Sigmoid colon (tissue), 4 donors: ENCODE results near the gene PPM1E.

ENCODE experiments used
- POLR2AphosphoS5 ChIP-seq, 4 donors: sonication (generic); formaldehyde crosslinking; IDR thresholded peaks; one replicate each; pipeline ENCODE4 v1.6.1; 2017; ENCODE audit warnings: antibody characterized with exemption in 4 of 4
- TF ChIP-seq, protein P1 (sequence below), 4 experiments: fragments of 450-650 bp in 3 of 4; fragments of 200-600 bp in 1 of 4; IDR thresholded peaks; one replicate each; pipeline ENCODE4 v1.5.1; 2016 to 2019; ENCODE audit warnings: antibody characterized with exemption in 4 of 4, mild to moderate bottlenecking in 3 of 4, moderate library complexity in 2 of 4

DNA sequence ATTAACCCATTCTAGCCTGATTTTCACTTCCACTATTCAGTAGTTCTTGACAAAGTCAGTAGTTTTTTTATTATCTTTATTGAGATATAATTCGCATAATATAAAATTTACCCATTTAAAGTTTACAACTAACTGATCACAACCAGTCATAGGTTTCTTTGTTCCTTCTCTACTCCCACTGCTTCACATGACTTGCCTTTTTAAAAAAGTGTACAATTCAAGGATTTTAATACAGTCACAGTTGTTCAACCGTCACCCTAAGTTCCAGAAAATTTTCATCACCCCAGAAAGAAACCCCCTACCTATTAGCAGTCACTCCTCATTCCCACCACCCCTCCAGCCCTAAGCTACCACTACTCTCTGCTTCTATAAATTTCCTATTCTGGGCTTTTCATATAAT lies 188.5 kb downstream of the PPM1E start:
- TF ChIP-seq, protein P1, sequence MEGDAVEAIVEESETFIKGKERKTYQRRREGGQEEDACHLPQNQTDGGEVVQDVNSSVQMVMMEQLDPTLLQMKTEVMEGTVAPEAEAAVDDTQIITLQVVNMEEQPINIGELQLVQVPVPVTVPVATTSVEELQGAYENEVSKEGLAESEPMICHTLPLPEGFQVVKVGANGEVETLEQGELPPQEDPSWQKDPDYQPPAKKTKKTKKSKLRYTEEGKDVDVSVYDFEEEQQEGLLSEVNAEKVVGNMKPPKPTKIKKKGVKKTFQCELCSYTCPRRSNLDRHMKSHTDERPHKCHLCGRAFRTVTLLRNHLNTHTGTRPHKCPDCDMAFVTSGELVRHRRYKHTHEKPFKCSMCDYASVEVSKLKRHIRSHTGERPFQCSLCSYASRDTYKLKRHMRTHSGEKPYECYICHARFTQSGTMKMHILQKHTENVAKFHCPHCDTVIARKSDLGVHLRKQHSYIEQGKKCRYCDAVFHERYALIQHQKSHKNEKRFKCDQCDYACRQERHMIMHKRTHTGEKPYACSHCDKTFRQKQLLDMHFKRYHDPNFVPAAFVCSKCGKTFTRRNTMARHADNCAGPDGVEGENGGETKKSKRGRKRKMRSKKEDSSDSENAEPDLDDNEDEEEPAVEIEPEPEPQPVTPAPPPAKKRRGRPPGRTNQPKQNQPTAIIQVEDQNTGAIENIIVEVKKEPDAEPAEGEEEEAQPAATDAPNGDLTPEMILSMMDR (IDR thresholded peaks at IDR 0.05), result no peak
- no peak for TF ChIP-seq POLR2AphosphoS5 (IDR thresholded peaks at IDR 0.05)
